Adrenal gland (tissue), 12 donors: ENCODE data around the gene GPAT2. TPM values are rescaled to one million over a fixed set of nuclear protein-coding genes. Genes with fewer than 3 reads are reported as not detected.
"Not testable (repeated sequence)": the region's sequence is repeated elsewhere in the genome, so short reads cannot be mapped to it uniquely, and the experiment has no call there.

Experiments used
- DNase-seq, 7 donors: peaks; one replicate each; pipeline ENCODE4 v3.0.0-alpha.2; 2019 to 2020
- H3K27ac ChIP-seq, 5 donors: fragments of 200-600 bp; sonication (generic) in 4 of 5; 1 replicate in 3 of 5; 2 replicates in 2 of 5; pipeline versions ENCODE4 v1.5.1 to v1.8.0; 2016 to 2020; ENCODE audit warnings: mild to moderate bottlenecking in 1 of 5
- H3K27me3 ChIP-seq: fragments of 200-600 bp; 2 replicates; pipeline ENCODE4 v1.8.0; 2021
- H3K36me3 ChIP-seq, 2 donors: fragments of 200-600 bp; replicated peaks in 1 of 2; 1 replicate in 1 of 2; 2 replicates in 1 of 2; pipeline versions ENCODE4 v1.5.1 to v1.8.0; 2018 to 2022
- H3K4me1 ChIP-seq, 2 donors: fragments of 200-600 bp; replicated peaks in 1 of 2; 1 replicate in 1 of 2; 2 replicates in 1 of 2; pipeline versions ENCODE4 v1.5.1 to v1.8.0; 2018 to 2021
- H3K4me3 ChIP-seq, 4 donors: fragments of 200-600 bp; sonication (generic) in 3 of 4; one replicate each; pipeline ENCODE4 v1.5.1; 2016 to 2018
- H3K9me3 ChIP-seq, 3 donors: fragments of 200-600 bp; sonication (generic) in 1 of 3; replicated peaks in 1 of 3; 1 replicate in 2 of 3; 2 replicates in 1 of 3; pipeline versions ENCODE4 v1.5.1 to v1.8.0; 2016 to 2021
- CTCF ChIP-seq, 6 experiments: fragments of 450-650 bp in 4 of 6; fragments of 200-600 bp in 2 of 6; sonication (generic) in 1 of 6; IDR thresholded peaks; 1 replicate in 5 of 6; 2 replicates in 1 of 6; pipeline versions ENCODE4 v1.5.1 to v1.8.0; 2016 to 2021; ENCODE audit warnings: antibody characterized with exemption in 6 of 6, mild to moderate bottlenecking in 2 of 6, moderate library complexity in 1 of 6
- POLR2A ChIP-seq, 2 donors: fragments of 450-650 bp; IDR thresholded peaks; one replicate each; pipeline ENCODE4 v1.6.1; 2017; ENCODE audit warnings: antibody characterized with exemption in 2 of 2, mild to moderate bottlenecking in 2 of 2, moderate library complexity in 1 of 2
- WGBS, 4 donors: extraction: QIAGEN DNeasy Blood & Tissue Kit in 2 of 4; methylation state at CpG; one replicate each; pipeline versions ENCODE4 v1.1.5 to v1.1.7; 2013 to 2017; 5-methylcytosine and 5-hydroxymethylcytosine counted together
- intact Hi-C, 2 donors: fragments of 100-400 bp; cut with DNase I; formaldehyde crosslinking; loops; one replicate each; pipeline versions ENCODE4 v1.14.1 to v1.15.0; 2022 to 2023
- polyA plus RNA-seq, 3 donors: library from polyadenylated mRNA; stranded (reverse); fragments of 200-250 nt in 2 of 3; fragments of 350-450 nt in 1 of 3; fragmentation: Illumina TruSeq in 1 of 3; extraction: RNeasy Lipid Tissue Mini Kit (QIAGEN cat#74804) in 1 of 3; gene quantifications; one replicate each; pipeline ENCODE4 v1.2.3, GENCODE V29; 2013 to 2014
- total RNA-seq, 9 donors: library from RNA; depleted of rRNA in 4 of 9; stranded (reverse); fragments of >200 nt in 4 of 9; fragments of 120-200 nt in 1 of 9; fragmentation: NEBNext Ultra II Directional in 1 of 9; extraction: Animal tissue kit (Norgen Biotek cat#: 25700) in 1 of 9; gene quantifications; one replicate each; pipeline versions ENCODE4 v1.1.0 to v1.2.4, GENCODE V29; 2013 to 2023
- donor health status: healthy with polysubstance abuse.
- donor health status: Bipolar disorder and iron deficiency.
- donor health status: DM: yes; HTN: yes; CAD: no.
- donor health status: DM: no; HTN: no; CAD: no.
- donor health status: DM: no; HTN: no; CAD: no.
- donor health status: DM: yes; HTN: yes; CAD: no.

The GPAT2 gene
- total and polyA plus RNA-seq, 12 donors, result 0.30 to 3.3 (median 1.3) TPM

GRCh38 chr2:96066511-96066910 is 31.8 kb upstream of the GPAT2 start:
- H3K36me3 ChIP-seq, H3K27ac ChIP-seq, H3K9me3 ChIP-seq, H3K27me3 ChIP-seq, DNase-seq, H3K4me3 ChIP-seq, H3K4me1 ChIP-seq: not testable (repeated sequence)
- intact Hi-C loops, result loop anchor here in 1 of 2 donors (10.0 kb wide), 1 partner anchor 1618 kb away; no protein-coding TSS in a partner anchor
- 77 to 90% (median 88%) methylated on average over 3 to 6 of the region's 7 CpGs; no CpG with 5 or more reads in 1 of the 4 donors for WGBS, 4 donors

- not testable (repeated sequence) for DNase-seq, H3K27ac ChIP-seq, H3K4me3 ChIP-seq, H3K9me3 ChIP-seq, H3K4me1 ChIP-seq, H3K27me3 ChIP-seq, H3K36me3 ChIP-seq
- 80 to 92% (median 87%) methylated on average over 2 to 4 of the region's 4 CpGs for WGBS, 4 donors
- intact Hi-C loops, result loop anchor here in 1 of 2 donors (10.0 kb wide), 1 partner anchor 1619 kb away; no protein-coding TSS in a partner anchor
Observed at GRCh38 chr2:96065954-96066353, 31.2 kb upstream of the GPAT2 start.

GRCh38 chr2:96065381-96065930 is 30.7 kb upstream of the GPAT2 start:
- TF ChIP-seq POLR2A (IDR thresholded peaks at IDR 0.05), result no peak
- TF ChIP-seq CTCF (IDR thresholded peaks at IDR 0.05), result no peak
- H3K27me3 ChIP-seq, result peaks cover 5% of the 10 kb centered on the region
- no peak for DNase-seq
- intact Hi-C loops, result loop anchor here in 1 of 2 donors (10.0 kb wide), 1 partner anchor 1619 kb away; no protein-coding TSS in a partner anchor
- WGBS, 4 donors, result 58 to 91% (median 79%) methylated on average over 2 to 4 of the region's 4 CpGs
- H3K4me3 ChIP-seq, result no peak overlapping the region
- no peak overlapping the region for H3K27ac ChIP-seq
- H3K9me3 ChIP-seq, result no peaks in the 10 kb centered on the region
- H3K4me1 ChIP-seq, result no peaks in the 10 kb centered on the region
- H3K36me3 ChIP-seq, result no peaks in the 10 kb centered on the region

GRCh38 chr2:96064760-96065159 is 30.0 kb upstream of the GPAT2 start:
- not testable (repeated sequence) for H3K9me3 ChIP-seq, DNase-seq, H3K4me1 ChIP-seq, H3K4me3 ChIP-seq, H3K27ac ChIP-seq, H3K27me3 ChIP-seq, H3K36me3 ChIP-seq
- intact Hi-C loops, result loop anchor here in 1 of 2 donors (10.0 kb wide), 1 partner anchor 1620 kb away; no protein-coding TSS in a partner anchor

- not testable (repeated sequence) for H3K4me1 ChIP-seq, DNase-seq, H3K9me3 ChIP-seq, H3K4me3 ChIP-seq, H3K36me3 ChIP-seq, H3K27me3 ChIP-seq, H3K27ac ChIP-seq
- intact Hi-C loops, result loop anchor here in 1 of 2 donors (10.0 kb wide), 1 partner anchor 1621 kb away; no protein-coding TSS in a partner anchor
- 71 to 100% (median 95%) methylated on average over 1 to 2 of the region's 3 CpGs for WGBS, 4 donors
Observed at GRCh38 chr2:96064047-96064675, 29.4 kb upstream of the GPAT2 start.

- not testable (repeated sequence) for H3K27ac ChIP-seq, H3K9me3 ChIP-seq, H3K4me3 ChIP-seq, H3K4me1 ChIP-seq, H3K27me3 ChIP-seq, H3K36me3 ChIP-seq
- WGBS, 4 donors, result 50 to 60% (median 55%) methylated on average over 3 to 11 of the region's 12 CpGs
- peak; percentile 31 to 83 (median 44) for DNase-seq
- intact Hi-C loops, result loop anchor here in 1 of 2 donors (10.0 kb wide), 1 partner anchor 1621 kb away; no protein-coding TSS in a partner anchor
- TF ChIP-seq CTCF (IDR thresholded peaks at IDR 0.05), result peak in 5 of 6 experiments; percentile 25 to 54 (median 34)
Observed at GRCh38 chr2:96063116-96063899, 28.6 kb upstream of the GPAT2 start.

GRCh38 chr2:96062483-96062882 is 27.8 kb upstream of the GPAT2 start:
- not testable (repeated sequence) for H3K4me3 ChIP-seq, H3K27ac ChIP-seq, H3K4me1 ChIP-seq, H3K36me3 ChIP-seq, H3K27me3 ChIP-seq, H3K9me3 ChIP-seq, DNase-seq
- intact Hi-C loops, result loop anchor here in 1 of 2 donors (10.0 kb wide), 1 partner anchor 1622 kb away; no protein-coding TSS in a partner anchor
- WGBS, 4 donors, result 71 to 88% (median 82%) methylated on average over 3 to 5 of the region's 5 CpGs

- H3K36me3 ChIP-seq, H3K4me3 ChIP-seq, H3K27me3 ChIP-seq, H3K4me1 ChIP-seq, DNase-seq, H3K9me3 ChIP-seq, H3K27ac ChIP-seq: not testable (repeated sequence)
- 85 to 98% (median 88%) methylated on average over 7 to 9 of the region's 9 CpGs for WGBS, 4 donors
- intact Hi-C loops, result loop anchor here in 1 of 2 donors (10.0 kb wide), 1 partner anchor 1623 kb away; no protein-coding TSS in a partner anchor
Observed at GRCh38 chr2:96061901-96062300, 27.2 kb upstream of the GPAT2 start.
